GM19035 (cell line): ENCODE measurements around the gene MINDY1.

Source experiments
- ATAC-seq: cut with Tn5 transposase; IDR thresholded peaks from one replicate; pipeline ENCODE4 v1.9.1; 2021; ENCODE audit not compliant: unreplicated experiment

The MINDY1 gene

DNA sequence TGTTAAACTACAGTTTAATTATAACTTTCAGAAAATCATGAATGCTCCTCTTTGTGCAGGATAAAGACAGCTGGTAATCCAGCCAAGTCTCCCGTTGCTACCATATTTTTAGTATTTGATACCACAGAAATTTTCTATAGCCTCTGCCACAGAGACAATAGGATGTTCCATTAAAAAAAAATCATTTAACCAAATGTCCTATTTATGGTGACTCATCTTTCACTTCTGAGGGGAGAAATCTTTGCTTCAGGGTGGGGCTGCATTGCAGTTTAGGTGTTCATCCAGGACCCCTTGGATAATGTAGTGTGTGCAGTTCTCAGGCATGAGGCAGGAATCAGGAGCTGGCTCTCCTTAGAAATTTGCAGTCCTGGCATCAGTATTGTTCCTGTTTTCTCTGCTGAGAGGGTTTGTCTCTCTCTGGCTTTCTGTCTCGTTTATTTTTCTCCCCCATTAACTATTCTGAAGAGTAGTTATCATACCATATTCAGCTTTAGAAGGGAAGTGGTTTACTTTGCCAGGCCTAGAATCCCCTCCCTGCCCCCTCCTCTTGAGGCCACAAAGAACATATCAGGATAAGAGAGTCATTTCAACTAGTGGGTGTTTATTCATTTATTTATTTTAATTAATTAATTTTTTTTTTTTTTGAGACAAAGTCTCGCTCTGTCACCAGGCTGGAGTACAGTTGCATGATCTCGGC is 4.6 kb upstream of the MINDY1 start:
- ATAC-seq: no peak

DNA sequence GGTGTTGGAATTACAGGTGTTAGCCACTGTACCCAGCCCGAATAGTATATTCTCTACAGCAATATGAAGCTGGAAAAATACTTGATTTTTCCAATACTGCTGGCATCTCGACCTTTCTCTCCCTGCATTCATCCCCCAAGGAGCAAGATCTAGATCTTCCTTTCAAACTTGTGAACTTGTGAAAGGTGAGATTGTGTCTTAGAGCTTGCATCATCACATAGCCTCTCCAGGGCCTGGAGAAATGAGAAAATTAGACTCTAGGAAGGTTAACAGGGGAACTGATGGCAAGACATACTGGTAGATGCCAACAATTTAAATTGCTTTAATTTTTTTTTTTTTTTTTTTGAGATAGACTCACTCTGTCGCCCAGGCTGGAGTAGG is 3.6 kb upstream of the MINDY1 start:
- no peak for ATAC-seq

DNA sequence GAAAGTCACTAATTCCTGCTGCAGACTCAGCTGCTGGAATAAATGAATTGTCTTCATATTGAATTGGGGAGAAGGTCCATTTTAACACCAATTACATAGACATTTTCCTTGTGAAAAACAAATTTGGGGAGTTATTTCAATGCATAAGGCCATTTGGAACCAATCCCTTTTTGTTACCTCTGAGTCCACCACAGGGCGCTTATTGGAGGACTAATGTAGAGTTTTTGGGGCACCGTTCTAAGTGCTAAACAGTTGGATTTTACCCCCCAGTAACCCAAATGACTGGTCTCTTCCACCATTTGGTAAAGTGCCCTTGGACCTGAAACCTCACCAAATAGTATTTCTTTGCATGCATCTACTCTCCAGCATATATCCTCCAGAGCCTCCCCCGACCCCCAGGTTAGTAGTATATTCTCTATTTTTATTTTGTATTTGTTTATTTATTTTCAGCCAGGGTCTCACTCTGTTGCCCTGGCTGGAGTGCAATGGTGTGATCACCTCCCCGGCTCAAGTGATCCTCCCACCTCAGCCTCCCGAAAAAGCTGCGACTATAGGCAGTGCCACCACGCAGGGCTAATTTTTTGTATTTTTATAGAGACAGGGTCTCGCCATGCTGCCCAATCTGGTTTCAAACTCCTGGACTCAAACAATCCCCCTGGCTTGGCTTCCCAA is 3.1 kb upstream of the MINDY1 start:
- ATAC-seq: no peak

DNA sequence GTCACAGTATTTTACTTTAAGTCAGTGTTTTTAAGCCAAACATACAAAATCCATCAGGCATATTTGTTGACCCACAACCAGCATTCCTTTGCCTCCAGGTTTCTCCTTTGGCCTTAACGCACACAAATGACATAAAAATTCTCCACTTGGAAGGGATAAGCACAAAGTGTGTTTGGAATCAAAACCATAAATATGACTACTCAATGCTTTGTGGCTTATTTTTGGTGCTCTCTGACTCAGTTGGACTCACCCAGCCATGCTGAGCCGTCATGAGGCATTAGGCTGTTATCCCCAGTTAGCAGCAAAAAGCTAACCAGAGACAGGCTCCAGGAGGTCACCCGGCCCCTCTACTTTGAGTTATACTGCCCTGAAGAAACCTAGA is 2.5 kb upstream of the MINDY1 start:
- ATAC-seq: no peak

DNA sequence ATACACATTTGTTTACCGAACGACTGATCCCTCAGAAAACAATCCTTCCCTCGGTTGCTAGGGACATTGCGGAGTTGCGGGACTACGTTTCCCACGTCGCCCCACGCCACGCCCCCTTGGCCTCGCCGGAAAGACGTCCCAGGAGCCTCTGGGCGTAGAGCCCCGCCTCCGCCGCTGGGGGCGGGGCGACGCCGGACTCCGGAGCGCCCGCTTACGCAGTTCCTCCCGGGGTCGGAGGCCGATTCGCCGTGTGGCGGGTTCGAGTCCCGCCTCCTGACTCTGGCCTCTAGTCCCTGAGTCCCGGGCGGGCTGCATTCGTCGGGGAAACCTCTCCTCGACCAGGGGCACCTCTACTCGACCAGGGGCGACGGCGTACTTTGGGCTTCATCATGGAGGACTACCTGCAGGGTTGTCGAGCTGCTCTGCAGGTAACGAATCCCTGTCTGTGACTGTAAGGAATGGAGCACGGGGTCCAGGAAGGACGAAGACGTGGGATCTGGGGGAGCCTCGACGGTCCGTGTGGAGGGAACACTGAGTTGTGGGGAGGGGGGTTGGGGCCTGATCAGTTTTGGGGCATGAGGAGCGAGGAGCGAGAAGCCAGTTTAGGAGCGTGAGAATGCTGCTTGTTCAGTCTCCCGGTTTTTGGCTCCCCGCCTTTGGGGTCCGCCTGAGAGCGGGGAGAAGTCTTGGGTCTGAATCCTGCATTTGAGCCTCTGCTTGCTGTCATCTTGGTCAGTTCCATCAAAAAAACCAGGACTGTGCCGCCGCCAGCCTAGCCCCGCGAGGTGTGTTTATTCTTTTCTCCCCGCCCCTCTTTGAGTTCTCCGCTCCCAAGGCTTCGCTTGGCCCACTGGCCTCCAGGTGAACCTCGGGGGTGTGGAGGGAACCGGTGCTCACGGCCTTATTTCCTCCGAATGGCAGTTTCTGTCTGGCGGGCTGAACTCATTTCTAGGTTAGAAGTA is 1.8 kb upstream of the MINDY1 start, which contains the start of gene PRUNE1:
Gene PRUNE1 (plus strand): TSS at position 206 of the 962 bp plus-strand sequence. CDS start 184 bp downstream, at position 390.
- ATAC-seq: peak; percentile 75

DNA sequence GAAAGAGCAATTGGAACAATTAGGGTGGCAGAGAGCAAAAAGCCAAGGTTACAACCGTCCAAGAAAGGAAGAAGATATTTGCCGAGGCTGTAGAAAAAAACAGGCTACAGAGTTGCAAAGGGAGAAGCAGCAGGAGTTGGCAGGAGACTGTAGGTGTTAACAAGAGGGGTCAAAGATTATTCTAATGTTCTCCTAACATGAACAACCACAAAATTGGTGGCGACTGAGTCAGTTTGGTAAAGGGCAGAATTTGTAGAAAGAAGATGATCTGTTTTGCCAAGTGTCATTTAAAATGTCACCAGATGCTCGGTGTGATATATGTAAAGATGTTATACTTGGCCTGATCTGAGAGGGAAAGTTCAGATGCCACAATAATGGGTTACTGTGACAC is 1.1 kb upstream of the MINDY1 start:
- ATAC-seq: no peak

DNA sequence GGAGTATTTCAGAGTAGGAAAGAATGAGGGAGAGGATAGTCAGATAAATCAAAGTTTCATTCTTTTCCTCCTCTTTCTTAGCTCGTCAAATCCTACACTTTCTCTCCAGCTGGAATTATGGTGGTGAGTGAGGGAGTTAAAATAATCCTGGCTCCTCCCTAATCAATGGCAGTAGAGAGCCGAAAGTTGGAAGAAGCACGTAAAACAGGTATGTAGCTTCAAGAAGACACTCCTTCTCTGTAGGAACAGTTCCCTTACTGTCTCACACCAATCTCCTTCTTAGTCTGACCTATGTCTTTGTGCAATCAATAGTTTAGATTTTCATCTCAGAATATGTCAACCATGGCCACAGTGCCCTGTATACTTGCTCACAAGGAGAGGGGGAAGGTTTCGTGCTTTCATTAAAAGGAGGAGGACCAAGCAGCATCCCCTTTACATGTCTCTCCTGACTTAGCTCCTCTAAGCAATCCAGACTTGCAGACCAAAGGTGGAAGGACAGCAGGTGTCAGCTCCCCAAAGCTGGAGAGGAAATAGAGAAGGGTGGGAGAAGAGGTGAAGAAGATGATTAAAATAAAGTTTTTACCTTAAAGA is 878 bp downstream of the MINDY1 start:
- ATAC-seq: no peak

DNA sequence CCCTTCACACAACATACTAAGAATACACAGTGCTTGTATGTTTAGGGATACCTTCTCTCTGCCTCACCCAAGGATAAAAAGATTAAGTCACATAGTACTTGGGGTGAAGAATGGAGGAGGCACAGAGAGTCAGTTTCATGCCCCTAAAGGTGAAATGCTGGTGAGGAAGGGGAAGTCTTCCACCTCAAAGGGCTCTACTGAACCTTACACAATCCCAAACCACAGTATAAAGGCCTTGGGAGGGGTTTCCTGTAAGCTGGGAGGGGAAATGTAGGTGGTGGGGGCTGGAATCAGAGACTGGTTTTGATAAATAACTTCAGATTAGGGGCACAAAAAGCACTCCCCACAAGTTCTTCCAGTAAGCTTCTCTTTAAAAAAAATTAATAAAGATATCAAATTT is 3.5 kb downstream of the MINDY1 start:
- ATAC-seq: no peak

DNA sequence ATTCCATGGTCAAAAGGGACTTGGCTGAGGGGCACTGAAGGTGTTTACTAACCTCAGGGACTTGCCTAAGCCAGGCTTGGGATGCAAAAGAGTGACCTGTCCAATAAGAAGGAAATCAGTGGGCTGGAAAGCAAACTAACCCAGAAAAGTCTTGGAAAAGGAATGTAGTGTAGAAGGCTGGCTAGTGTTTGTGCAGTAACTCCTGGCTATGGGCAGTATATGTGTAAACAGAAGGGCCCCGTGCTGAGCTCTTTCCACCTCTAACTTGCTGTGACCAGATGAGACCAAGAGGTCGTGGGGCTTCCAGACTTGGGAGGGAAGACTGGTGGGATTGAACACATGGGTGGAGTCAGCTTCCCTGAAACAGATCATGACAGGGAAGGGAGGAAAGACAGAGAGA is 4.1 kb downstream of the MINDY1 start:
- ATAC-seq: no peak

DNA sequence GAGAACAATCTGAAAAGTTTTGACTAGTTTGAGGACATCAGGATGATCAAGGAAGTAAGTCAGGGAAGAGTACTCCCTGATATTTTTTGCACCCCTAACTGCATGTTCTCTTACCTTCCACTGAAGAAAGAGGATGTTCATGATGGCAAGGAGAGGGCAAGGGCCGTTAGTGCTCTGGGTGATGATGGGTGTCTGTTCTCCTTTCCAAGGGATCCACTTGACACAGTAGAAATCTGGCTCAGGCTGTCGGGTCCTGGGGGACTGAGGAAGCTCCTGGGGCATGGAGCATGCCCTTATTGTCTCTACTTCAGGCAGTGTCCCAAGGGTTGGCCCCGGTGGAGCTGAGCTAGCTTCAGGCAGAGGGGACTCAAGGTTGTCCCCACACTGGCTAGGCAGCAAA is 4.7 kb downstream of the MINDY1 start:
- ATAC-seq: no peak

DNA sequence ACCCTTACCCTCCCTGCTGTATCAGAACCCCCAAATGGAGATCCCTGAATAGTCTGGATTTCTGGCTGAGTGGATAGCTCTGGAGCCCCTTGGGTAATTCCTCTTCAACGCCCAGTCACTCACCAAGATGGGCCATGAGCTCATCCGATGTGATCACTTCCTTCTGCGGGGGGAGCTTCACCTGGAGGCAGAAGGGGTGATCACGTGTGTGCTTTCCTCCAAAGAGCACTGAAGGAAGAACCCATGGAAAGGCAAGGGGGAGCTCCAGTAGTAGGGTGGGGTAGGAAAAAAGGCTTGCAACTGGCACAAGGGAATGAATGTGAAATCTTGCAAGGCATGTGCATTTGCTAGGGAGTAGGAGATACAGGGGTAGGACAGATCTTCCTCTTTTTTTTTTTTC is 5.1 kb downstream of the MINDY1 start:
- ATAC-seq: no peak

DNA sequence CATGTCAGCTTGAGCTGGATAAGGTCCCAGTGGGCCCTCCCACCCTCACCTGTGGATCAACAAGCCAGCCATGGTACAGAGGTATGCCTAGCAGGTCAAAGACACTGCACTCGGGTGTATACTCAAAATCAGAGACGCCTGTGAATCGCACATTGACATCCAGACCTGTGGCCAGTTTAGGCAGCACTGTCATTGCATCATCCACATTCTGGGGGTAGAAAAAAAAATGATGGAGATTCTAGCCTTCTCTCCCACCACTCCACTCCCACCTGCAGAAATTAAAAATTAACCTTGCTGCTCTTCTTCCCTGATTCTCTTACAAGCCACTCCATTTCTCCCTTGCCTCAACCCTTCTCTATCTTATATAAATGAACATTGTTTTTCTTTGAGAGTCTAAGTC is 6.3 kb downstream of the MINDY1 start:
- ATAC-seq: no peak

DNA sequence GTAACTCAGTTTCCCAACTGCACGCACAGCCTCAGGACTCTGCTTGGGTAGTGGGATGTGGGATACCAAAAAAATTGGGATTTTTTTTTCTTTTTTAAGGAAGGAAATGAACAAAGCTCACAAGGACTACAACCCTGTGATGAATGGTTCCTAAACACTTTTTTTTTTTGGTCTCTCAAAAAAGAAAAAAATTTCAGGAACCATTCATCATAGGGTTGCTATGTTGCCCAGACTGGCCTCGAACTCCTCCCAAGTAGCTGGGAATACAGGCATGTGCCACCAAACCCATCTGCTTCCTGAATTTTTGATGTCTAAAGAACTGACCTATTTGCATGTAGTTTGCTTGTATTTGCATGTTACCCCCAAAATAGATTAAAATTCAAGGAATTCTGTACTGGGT is 6.8 kb downstream of the MINDY1 start:
- no peak for ATAC-seq

DNA sequence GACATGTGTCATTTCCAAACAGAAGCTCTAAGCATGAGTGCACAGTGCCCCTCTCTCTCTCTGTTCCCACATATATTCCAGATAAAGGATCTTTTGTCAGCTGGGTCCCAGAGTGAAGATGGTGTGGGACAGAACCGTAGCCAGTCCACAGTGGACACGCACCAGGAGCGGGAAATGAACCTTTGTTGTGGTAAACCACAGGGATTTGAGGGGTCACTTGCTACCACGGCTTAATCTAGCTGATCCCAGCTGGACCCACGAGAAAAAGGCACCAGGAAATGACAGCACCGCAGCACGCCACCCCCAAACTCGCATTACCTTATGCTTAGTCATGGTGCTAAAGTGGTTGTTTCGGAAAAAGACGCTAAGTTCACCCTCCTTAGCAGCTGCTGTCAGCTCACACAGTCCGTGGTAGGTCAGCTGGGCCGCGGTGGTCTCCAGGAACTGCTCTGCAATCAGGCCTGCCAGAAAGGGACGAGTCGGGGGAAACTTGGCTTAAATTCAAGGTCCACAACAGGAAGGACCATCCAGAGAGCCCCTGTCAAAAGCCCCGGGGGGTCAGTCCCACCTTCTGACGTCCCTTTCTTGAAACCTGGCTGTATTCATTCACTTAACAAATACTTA is 7.5 kb downstream of the MINDY1 start:
- ATAC-seq: no peak

DNA sequence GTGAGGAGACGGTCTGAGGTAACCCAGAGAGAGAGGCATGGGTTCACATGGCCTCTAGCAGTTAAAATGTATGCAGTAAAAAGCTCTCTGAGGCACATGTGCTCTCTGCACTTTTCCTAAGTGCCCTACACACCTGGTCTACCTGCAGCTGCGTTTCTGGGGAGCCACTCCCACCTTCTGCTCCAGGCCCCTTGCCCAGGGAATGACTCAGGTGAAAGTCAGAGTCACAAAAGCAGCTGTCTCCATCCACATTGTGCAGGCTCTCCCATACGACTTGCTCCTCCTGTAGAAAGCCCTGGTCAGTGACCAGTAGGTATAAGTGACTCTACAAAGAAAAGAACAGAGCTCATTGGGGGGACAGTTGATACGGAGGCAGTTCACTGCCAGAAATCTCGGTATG is 8.8 kb downstream of the MINDY1 start:
- ATAC-seq: no peak

DNA sequence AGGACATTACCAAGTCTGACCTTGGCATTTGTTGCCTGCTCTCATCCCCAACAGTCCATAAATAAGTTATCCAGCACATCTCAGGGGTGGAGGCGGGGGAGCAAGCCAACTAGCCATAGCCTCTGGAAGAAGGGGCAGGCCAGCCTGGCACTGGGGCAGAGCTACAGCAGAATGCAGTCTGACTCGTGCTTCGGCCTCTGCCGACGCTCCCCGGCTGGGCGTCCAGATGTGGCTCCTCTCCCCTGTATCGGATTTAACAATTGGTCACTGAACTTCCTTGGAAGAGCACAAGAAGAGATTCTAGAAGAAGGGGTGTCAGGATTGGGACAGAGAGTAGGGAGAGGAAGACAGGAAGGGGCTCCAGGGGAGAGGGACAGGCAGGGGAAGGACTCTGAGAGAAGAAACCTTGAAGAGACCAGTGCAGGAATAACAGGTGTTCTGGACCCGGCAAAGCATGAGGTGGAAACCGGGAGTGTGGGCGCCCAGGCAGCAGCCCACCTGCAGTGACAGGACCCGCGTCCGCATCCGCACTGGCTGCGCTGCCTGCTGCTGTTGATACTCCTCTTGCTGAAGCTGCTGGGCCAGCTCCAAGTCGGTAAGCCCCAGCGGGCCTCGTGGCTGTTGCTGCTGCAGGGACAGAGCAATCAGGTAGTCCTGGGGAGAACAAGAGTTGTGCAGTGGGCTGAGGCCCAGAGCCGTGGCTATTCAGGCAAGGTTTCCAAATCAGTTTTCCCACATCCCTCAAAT is 9.4 kb downstream of the MINDY1 start:
- no peak for ATAC-seq

DNA sequence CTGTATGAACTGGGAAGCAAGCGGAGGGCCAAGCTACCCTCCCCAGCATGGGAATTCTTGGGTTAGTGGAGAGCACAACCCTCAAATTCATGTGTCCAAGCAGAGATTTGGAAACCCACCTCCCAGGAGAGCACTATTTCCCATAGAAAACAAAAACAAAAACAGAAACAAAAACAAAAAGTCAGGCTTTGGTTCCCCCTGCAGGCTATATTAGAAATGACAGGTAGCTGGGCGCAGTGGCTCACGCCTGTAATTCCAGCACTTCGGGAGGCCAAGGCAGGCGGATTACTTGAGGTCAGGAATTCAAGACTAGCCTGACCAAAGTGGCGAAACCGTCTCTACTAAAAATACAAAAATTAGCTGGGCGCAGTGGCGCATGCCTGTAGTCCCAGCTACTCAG is 10.8 kb downstream of the MINDY1 start:
- no peak for ATAC-seq

DNA sequence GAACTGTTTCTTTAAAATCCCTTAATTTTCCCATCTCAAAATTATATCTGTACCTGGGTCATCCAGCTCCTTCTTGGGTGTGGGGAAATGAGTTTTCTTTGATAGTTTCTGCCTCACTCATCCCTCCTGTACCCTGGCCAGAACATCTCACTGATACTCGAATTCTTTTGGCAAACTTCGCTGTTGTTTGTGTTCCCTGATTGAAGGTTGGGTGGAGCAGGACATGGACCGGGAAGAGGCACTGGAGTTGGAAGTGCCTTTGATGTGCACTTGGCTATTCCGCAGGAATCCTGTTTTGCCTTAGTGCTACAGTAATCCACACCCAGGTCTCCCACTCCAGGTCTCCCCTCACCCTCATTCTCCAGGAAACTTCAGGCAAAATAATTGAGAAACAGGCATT is 11.2 kb downstream of the MINDY1 start:
- no peak for ATAC-seq

DNA sequence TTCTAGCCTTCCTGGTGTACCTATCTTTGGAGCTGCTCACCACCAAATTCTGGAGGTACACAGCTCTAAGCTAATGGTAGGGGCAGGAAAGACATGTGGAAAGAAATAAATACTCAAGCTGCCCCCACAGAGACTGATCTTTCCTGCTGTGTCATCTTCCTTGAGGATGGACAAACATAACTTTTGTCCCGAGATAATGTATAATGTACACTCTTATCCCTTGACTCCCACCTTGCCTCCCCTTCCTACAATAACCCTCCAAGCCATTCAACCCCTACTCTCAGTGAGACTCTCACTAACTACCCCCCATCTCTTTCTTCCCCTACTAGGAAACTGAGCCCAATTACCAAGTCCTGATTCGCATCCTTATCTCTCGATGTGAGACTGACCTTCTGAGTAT is 12.5 kb downstream of the MINDY1 start:
- no peak for ATAC-seq

DNA sequence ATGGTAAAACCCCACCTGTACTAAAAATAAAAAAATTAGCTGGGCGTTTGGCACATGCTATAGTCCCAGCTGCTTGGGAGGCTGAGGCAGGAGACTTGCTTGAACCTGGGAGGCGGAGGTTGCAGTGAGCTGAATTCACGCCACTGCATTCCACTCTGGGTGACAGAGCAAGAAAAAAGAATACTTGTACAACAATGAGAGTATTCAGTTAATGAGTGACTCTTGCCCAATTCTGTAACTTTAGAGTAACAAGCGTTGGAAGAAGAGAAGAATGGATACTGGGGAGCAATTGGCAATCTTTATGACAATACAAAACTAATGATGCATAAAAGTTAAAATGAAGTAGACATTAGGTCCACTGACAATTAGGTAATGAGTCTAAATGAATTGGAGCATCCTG is 14.1 kb downstream of the MINDY1 start:
- no peak for ATAC-seq
